HG03442 (cell line): ENCODE data around the gene SCRT2.
A peak's percentile ranks its signal among the peaks of the same experiment; 100 is the strongest.
"Not testable (repeated sequence)": the region's sequence is repeated elsewhere in the genome, so short reads cannot be mapped to it uniquely, and the experiment has no call there.

Experiments
- ATAC-seq: cut with Tn5 transposase; IDR thresholded peaks from one replicate; pipeline ENCODE4 v1.9.1; 2021; ENCODE audit warnings: mild to moderate bottlenecking, moderate library complexity; ENCODE audit not compliant: unreplicated experiment

SCRT2 gene

DNA sequence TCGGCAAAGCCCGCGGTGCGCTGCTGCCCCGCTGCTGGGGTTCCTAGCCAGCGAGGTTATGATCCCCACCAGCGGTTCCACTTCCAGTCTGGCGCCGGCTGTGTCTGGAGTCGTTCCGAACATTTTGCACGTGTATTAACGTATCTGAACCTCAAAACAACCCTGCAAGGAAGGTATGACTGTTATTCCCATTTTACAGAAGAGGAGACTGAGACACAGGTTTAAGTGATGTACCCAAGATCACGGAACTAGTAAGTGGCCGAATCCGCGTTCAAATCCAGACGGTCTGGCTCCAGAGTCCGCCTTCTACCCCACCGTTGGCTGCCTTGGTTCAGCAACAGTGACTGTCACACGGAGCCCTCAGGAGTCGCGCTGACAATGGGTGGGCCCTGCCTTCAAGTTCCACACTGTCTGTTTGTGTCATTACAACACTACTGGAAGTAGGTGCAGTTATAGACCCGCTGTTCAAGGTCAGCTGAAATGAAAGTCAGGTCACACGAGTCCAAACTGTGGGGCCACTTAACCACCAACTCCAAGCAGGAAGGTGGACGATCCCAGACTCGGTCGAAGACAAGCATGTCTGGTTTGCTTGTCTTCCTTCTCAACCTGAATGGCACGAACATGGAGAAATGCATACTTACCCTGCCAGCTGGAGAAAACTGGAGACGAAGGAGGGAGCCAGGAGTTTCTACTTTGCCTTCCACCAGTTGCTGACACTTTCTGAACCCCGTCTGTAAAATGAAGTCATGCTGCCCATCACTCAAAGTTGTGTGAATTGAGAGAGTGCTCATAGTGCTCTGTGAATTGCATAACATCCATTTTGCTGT is 21.8 kb downstream of the SCRT2 start:
- ATAC-seq, result no peak

DNA sequence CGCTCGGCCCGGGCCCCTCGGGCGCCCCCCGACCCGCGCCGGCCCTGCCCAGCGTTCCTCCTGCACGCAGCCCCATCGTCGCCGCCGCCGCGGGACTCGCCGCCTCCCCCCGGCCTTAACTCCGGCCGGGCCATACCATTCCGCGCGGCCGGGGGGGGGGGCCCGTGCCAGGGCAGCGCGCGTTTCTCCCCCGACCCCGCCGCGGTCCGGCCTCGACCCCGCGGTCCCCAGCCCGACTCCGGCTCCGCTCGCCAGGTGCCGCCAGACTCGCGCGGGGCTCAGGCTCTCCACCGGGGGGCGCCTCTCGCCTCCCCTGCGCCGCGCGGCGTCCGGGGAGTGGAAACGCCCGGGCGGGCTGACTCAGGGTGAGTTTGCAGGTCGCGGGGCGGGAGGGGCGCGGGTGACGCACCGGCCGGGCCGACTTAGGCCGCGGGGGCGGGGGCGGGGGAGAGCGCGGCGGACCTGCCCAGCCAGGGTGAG is 22.5 kb downstream of the SCRT2 start, which contains the start of gene SRXN1:
Gene SRXN1 (minus strand): TSS at position 91 of the 480 bp plus-strand sequence. CDS start 15 bp downstream, at position 76.
- ATAC-seq, result peak; percentile 85

DNA sequence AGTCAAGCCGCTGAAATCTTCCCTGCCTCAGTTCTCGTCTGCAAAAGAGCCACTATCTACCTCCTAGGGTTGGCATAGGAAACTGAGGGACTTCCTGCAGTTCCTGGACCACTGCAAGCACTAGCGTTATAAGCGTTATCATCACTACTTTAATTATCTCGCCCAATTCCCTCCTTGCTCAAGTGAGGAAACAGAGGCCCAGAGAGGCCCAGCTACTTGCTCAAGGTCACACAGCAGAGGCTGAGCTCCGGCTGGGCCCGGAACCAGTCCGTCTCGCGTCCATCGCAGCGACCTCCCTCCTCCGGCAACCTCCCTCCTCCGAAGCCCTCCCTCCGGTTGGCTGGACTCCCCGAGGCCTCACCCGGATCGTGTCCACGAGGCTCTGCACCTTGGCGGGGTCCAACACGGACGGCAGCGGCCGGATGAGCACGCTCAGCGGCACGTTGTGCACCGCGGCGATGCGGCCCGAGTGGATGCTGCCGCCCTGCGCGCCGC is 22.9 kb downstream of the SCRT2 start:
- no peak for ATAC-seq

GRCh38 chr20:651713-652614 is 23.6 kb downstream of the SCRT2 start:
- no peak for ATAC-seq

DNA sequence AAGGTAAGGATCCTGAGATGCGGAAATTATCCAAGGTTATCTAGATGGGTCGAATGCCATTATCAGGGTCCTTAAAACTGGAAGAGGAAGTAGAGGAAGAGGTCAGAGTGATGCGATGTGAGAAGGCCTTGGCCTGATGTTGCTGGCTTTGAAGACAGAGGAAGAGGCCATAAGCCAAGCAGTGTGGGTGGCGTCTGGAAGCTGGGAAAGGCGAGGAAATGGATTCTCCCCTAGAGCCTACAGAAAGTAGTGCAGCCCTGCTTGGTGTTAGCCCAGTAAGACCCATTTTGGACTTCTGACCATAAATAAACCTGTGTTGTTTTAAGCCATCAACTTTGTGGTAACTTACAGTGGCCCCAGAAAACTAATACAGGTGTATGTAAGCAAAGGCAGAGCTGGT is 24.6 kb downstream of the SCRT2 start:
- no peak for ATAC-seq

DNA sequence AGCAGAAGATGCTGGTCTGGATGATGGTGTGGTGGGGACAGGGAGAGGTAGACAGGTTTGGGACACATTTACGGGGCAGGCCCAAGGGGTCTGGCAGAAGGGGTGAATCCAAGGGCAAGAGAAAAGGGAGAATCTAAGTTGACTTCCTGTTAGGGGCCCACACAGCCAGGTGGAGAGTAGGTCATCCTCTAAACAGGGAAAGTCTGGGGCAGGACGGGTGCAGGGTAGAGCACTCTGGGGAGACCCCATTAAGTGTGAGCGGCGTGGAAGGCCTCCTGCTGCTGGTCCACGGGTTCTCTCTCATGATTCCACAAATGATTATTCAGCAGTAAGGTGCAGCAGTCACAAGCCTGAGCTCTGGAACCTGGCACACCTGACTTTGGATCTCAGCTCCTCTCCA is 25.3 kb downstream of the SCRT2 start:
- ATAC-seq, result no peak

DNA sequence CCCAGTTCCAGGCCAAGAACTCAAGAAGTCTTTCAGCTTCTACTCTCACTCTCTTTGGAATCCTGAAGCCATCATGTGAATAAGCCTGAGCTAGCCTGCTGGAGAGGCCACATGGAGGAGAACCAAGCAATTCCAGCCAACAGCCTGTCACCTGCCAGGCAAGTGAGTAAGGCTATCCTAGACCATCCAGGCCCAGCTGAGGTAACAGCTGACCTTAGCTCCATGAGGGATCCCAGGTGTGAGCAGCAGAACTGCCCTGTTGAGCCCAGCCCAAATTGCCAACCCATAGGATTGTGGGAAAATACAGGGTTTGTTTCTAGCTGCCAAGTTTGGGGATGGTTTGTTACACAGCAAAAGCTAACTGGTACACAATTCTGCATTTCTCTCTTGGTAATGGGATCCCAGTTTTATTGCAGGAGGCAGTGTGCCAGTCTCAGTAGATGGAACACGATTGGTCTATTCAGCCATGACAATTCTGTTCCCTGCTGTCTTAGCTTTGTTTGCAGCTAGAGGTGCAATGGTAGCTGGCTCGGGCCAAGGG is 28.1 kb downstream of the SCRT2 start:
- ATAC-seq, result no peak

DNA sequence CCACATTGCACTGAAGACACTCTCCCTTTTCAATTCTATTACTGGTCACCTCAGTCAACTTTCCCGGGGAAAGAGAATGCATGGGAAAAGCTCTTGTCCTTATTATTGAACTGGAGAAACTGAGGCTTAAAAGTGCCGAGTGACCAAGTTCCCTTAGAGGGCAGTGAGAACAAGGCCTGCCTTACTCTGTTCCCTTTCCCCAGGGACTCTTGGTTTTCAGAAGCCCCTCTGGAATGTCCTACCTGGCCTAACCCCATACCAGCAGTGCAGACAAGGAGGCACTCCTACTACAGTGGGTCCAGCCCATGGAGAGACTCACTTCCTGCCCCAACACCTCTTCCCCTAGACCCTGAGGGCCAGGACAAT is 28.8 kb downstream of the SCRT2 start:
- no peak for ATAC-seq

- no peak for ATAC-seq
These were observed 29.3 kb downstream of the SCRT2 start for GRCh38 chr20:646107-646867.

DNA sequence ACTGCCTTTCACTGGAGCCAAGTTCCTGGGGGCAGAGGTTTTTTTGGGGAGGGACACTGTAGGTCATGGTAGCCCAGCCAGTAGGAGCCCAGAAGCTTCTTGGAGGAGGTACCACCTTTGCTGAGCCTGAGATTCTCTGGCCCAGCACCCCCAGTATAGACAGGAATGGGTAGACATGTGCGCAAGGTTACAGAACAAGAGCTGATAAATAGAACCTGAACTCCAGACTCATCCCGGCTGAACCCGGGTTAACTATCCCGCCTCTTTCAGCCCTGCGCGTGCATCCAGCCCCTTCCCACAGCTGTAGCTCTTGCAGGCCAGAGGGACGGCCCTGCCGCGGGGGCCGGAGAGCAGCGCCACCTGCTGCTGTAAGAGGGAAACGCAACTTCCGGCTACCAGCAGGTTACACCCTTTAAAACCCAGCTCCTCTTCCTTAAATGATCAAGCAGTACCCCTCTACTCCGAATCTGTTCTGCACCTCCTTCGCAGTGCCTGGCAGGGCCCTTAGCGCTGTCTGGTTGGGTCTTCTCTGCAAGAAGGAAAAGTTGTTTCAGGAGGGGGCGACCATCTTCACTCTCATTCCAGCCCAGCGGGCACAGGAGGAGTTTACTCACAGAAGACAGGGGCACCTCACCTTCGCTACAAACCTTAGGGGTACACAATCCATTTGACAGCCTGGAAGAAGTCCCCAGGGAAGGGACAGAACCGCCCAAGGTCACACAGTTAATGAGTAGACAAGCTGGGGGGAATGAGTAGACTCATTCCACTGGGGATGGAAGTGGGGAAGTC is 30.1 kb downstream of the SCRT2 start:
- ATAC-seq, result peak; percentile 71

DNA sequence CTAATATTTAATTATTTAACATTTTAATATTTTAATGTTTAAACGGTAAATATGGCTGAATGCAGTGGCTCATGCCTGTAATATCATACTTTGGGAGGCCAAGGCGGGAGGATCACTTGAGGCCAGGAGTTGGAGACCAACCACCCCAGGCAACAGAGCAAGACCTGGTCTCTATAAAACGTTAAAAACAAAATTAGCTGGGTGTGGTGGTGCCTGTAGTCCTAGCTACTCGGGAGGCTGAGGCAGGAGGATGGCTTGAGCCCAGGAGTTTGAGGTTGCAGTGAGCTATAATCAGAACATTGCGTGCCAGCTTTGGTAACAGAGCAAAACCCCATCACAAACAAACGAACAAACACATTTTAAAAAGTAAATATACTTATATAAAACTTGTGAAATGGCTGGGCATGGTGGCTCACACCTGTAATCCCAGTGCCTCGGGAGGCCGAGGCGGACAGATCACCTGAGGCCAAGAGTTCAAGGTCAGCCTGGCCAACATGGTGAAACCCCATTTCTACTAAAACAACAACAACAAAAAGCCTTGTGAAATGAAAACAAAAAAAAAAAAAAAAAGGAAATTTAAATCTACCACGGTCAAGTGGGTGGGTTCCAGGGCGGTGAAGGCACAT is 30.8 kb downstream of the SCRT2 start:
- ATAC-seq, result no peak

GRCh38 chr20:642398-643174 is 33.0 kb downstream of the SCRT2 start:
- no peak for ATAC-seq

DNA sequence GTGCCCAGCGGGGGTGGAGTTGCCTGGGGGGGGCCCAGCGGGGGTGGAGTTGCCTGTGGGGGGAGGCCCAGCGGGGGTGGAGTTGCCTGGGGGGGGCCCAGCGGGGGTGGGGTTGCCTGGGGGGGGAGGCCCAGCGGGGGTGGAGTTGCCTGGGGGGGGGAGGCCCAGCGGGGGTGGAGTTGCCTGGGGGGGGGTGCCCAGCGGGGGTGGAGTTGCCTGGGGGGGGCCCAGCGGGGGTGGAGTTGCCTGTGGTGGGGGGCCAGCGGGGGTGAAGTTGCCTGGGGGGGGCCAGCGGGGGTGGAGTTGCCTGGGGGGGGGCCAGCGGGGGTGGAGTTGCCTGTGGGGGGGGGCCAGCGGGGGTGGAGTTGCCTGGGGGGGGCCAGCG is 33.6 kb downstream of the SCRT2 start:
- not testable (repeated sequence) for ATAC-seq

DNA sequence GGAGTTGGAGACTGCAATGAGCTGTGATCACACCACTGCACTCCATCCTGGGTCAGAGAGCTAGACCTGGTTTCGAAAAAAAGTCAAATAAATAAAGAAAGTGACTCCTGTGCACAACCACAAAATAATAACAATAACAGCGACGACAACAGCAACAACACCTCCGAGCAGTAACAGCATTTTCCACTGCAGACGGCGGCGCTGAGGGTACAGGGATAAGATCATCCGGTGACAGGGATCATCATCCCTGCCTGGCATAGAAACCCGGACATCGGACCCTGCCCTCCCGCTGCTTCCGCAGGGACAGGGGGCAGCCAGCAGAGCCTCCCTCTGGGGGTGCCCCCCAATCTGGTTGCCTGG is 34.1 kb downstream of the SCRT2 start:
- no peak for ATAC-seq

GRCh38 chr20:640674-641515 is 34.7 kb downstream of the SCRT2 start:
- ATAC-seq, result no peak

DNA sequence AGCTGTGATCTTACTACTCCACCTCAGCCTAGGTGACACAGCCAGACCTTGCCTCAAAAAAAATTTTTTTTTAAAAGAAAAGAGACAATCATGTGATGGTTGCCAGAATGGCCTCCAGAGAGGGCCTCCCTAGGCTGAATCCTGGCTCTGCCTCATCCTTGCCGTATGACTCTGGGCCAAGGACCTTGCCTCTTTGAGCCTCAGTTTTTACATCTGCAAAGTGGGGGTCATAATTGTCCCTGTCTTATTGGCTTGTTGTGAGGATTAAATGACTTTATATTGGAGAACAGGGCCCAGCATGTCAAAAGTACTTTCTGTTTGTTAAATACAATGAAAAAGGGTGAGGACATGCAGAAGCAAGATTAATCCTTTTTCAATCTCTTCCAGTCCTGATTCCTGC is 37.0 kb downstream of the SCRT2 start:
- no peak for ATAC-seq

DNA sequence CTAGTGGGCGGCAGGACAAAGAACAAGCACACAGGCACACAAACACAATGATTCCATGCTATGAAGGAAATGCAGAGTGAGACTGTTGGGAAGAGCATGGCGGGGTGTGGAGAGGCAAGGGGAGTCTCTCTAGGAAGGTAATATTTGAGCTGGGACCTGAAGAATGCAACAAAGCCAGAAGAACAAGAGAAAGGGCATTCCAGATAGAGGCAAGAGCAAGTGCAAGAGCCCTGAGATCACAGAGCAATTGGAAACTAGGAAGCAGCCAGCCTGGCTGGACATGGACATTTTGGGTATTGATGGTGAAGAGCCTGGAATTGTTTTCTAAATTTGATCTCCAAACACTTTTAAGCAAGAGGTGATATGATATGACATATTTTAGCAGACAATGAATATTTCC is 38.0 kb downstream of the SCRT2 start:
- no peak for ATAC-seq

- no peak for ATAC-seq
These were observed 39.7 kb downstream of the SCRT2 start for GRCh38 chr20:635893-636338.
